ENCODE results near the gene PTPRF.

Gene PTPRF

GRCh38 chr1:43669878-43670277 is 139.2 kb downstream of the PTPRF start:
- DNase-seq (ENCODE audit: low read depth) = no peak

GRCh38 chr1:43671193-43671592 is 140.5 kb downstream of the PTPRF start:
- DNase-seq (ENCODE audit: low read depth) = no peak

- peak; percentile 77 for DNase-seq (ENCODE audit: low read depth)
These were observed 141.1 kb downstream of the PTPRF start for GRCh38 chr1:43671626-43672330.

GRCh38 chr1:43673261-43673660 is 142.6 kb downstream of the PTPRF start:
- no peak for DNase-seq (ENCODE audit: low read depth)

All from EH (cell line).